Caco-2 (cell line): Measurements from ENCODE around the gene CERS6. TPM values are rescaled to one million over a fixed set of nuclear protein-coding genes. Genes with fewer than 3 reads are reported as not detected.
A peak's percentile ranks its signal among the peaks of the same experiment; 100 is the strongest.

Source experiments
- BruUV-seq: library from RNA; stranded (reverse); fragments of 400-500 nt; replicated peaks from 2 replicates; lab custom pipeline; 2021; lab: Mats Ljungman, UMichigan
- CTCF ChIA-PET: fragments of 300-600 bp; sonication (Branson Sonifier 250); formaldehyde crosslinking; loops from one replicate; lab custom pipeline; 2022; ENCODE audit warnings: antibody characterized with exemption; lab: Charles Lee
- POLR2A ChIA-PET: fragments of 300-600 bp; sonication (Branson Sonifier 250); formaldehyde crosslinking; loops from one replicate; lab custom pipeline; 2022; ENCODE audit warnings: antibody characterized with exemption; lab: Charles Lee
- DNase-seq, 2 experiments: peaks; one replicate each; pipeline versions ENCODE4 v3.0.0 to v3.0.0-alpha.2; 2020 to 2022
- H3K27me3 ChIP-seq: replicated peaks from 2 replicates; pipeline ENCODE4 v1.6.0; 2011; ENCODE audit warnings: low read length; ENCODE audit not compliant: control insufficient read depth, insufficient read depth
- H3K36me3 ChIP-seq: 2 replicates; pipeline ENCODE4 v1.5.1; 2011; ENCODE audit warnings: low read length; ENCODE audit not compliant: control insufficient read depth, insufficient read depth
- H3K4me1 ChIP-seq: fragments of 250-450 bp; sonication (Bioruptor Pico); 2 replicates; pipeline ENCODE4 v1.5.1; 2020; ENCODE audit warnings: mild to moderate bottlenecking
- H3K4me3 ChIP-seq: 2 replicates; pipeline ENCODE4 v1.5.1; 2011; ENCODE audit warnings: low read depth, mild to moderate bottlenecking, control low read depth, low read length
- H3K9me3 ChIP-seq: fragments of 250-450 bp; sonication (Bioruptor Pico); 2 replicates; pipeline ENCODE4 v1.5.1; 2020; ENCODE audit warnings: mild to moderate bottlenecking, moderate library complexity
- H3K27ac Mint-ChIP-seq: one replicate; pipeline ENCODE4 v1.8.0; 2022; ENCODE audit warnings: mixed read lengths; ENCODE audit not compliant: unreplicated experiment
- H3K27me3 Mint-ChIP-seq: one replicate; pipeline ENCODE4 v1.8.0; 2022; ENCODE audit warnings: mixed read lengths; ENCODE audit not compliant: insufficient read depth, unreplicated experiment
- H3K36me3 Mint-ChIP-seq: one replicate; pipeline ENCODE4 v1.8.0; 2022; ENCODE audit warnings: mild to moderate bottlenecking, mixed read lengths; ENCODE audit not compliant: insufficient read depth, unreplicated experiment
- H3K4me1 Mint-ChIP-seq: one replicate; pipeline ENCODE4 v1.8.0; 2022; ENCODE audit warnings: low read depth, mixed read lengths; ENCODE audit not compliant: unreplicated experiment
- H3K4me3 Mint-ChIP-seq: one replicate; pipeline ENCODE4 v1.8.0; 2022; ENCODE audit warnings: mild to moderate bottlenecking, moderate library complexity, mixed read lengths; ENCODE audit not compliant: unreplicated experiment
- H3K9me3 Mint-ChIP-seq: one replicate; pipeline ENCODE4 v1.8.0; 2022; ENCODE audit warnings: mixed read lengths; ENCODE audit not compliant: unreplicated experiment
- CTCF ChIP-seq, 2 experiments: fragments of 200-600 bp in 1 of 2; IDR thresholded peaks; 1 replicate in 1 of 2; 2 replicates in 1 of 2; pipeline versions ENCODE4 v1.5.1 to v1.8.0; 2011 to 2022; ENCODE audit warnings: antibody characterized with exemption in 1 of 2, control low read depth in 1 of 2, inconsistent platforms in 1 of 2, low read depth in 1 of 2, low read length in 1 of 2, mild to moderate bottlenecking in 1 of 2, moderate library complexity in 1 of 2; ENCODE audit not compliant: insufficient read depth in 1 of 2, severe bottlenecking in 1 of 2, unreplicated experiment in 1 of 2
- intact Hi-C: fragments of 100-400 bp; cut with micrococcal nuclease; formaldehyde crosslinking; loops from one replicate; pipeline ENCODE4 v1.10.0; 2022; ENCODE audit not compliant: unreplicated experiment
- total RNA-seq: library from RNA; stranded (reverse); gene quantifications from 2 replicates; pipeline ENCODE4 v1.2.3, GENCODE V29; 2022

CERS6 gene
- total RNA-seq, 1 experiment from 2014 or later: 32.7 TPM

DNA sequence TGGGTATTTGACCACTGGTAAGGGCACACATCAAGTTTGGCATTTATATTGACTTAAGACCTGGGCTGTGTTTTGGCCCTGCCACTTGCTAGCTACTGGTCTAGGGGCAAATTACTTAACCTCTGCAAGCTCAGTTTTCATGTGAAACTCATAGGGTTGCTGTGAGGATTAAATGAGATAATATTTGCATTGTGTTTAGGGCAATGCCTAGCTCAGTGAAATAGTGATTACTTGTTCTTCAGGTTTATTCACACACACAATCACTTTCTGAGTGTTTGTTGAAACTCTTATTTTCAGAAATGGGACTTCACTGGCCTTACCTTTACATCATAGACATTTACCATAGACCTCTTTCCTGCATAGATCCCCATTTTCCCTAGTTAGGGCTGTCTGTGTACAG is 12.3 kb downstream of the CERS6 start:
- no peak for TF ChIP-seq CTCF (IDR thresholded peaks at IDR 0.05; ENCODE audit: insufficient read depth in 1 of 2, low read depth in 1 of 2, low read length in 1 of 2, severe bottlenecking in 1 of 2, unreplicated experiment in 1 of 2)
- DNase-seq: no peak
- ChIA-PET CTCF (no interaction called here), POLR2A (no interaction called here)
- Histone ChIP-seq H3K4me3 (no peak overlapping the region), H3K36me3 (no peaks in the 10 kb centered on the region), H3K27me3 (no peaks in the 10 kb centered on the region), H3K9me3 (no peaks in the 10 kb centered on the region), H3K4me1 (peaks cover 52% of the 10 kb centered on the region)
- H3K9me3 Mint-ChIP-seq: peaks cover 8% of the 10 kb centered on the region
- H3K4me3 Mint-ChIP-seq: no peak overlapping the region
- no peak overlapping the region for H3K27ac Mint-ChIP-seq
- BruUV-seq: no TSS peak
- H3K4me1 Mint-ChIP-seq: peaks cover 83% of the 10 kb centered on the region
- H3K36me3 Mint-ChIP-seq: no peaks in the 10 kb centered on the region
- H3K27me3 Mint-ChIP-seq: no peaks in the 10 kb centered on the region
- intact Hi-C loops: no loop called here

DNA sequence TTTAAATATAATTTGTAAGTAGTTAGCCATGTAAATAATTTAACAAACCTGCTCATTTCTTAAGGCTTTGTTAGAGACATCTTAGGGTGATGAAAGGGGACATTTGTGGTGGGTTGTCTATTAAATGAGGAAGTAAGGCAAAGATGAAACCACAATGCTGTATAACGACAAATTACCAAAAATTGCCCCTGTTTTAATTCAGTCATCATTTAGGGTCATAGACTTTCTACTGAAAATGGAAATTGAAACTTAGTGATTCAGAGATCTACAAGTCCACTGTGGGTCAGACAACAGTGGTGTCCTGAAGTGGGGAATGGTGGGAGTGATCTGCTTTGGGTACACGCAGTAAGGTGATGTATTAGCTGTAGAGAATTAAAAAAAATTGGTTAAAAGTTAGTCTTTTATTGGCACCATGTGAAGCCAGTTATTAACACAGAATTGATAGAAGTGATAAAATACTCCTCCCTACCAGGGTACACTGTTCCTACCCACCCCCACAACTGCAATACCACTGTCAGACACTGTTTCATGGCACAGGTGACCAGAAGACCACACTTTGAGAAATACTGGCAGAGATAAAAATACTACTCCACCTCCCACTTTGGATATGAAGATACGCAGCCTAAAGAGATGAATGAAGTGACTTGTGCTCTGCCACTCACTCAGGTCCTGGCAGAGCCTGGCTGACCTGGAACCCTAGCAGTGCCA is 13.4 kb downstream of the CERS6 start:
- Histone ChIP-seq H3K4me1 (peaks cover 52% of the 10 kb centered on the region), H3K27me3 (no peaks in the 10 kb centered on the region), H3K36me3 (no peaks in the 10 kb centered on the region), H3K4me3 (no peak overlapping the region), H3K9me3 (no peaks in the 10 kb centered on the region)
- Mint-ChIP-seq H3K27me3 (no peaks in the 10 kb centered on the region), H3K27ac (no peak overlapping the region), H3K4me3 (no peak overlapping the region), H3K36me3 (no peaks in the 10 kb centered on the region), H3K9me3 (peaks cover 11% of the 10 kb centered on the region), H3K4me1 (peaks cover 81% of the 10 kb centered on the region)
- CTCF ChIA-PET: no interaction called here
- BruUV-seq: no TSS peak
- POLR2A ChIA-PET: no interaction called here
- no peak for TF ChIP-seq CTCF (IDR thresholded peaks at IDR 0.05; ENCODE audit: insufficient read depth in 1 of 2, low read depth in 1 of 2, low read length in 1 of 2, severe bottlenecking in 1 of 2, unreplicated experiment in 1 of 2)
- DNase-seq: no peak
- intact Hi-C loops: no loop called here

- POLR2A ChIA-PET: interaction anchor here (0.6 to 1.2 kb wide), 2 partner anchors 15 to 547 kb away, joined by 3 to 4 read pairs; partner anchors contain the start of gene CERS6
- H3K27me3 ChIP-seq: no peaks in the 10 kb centered on the region
- H3K4me1 Mint-ChIP-seq: peaks cover 70% of the 10 kb centered on the region
- H3K36me3 Mint-ChIP-seq: no peaks in the 10 kb centered on the region
- intact Hi-C loops: no loop called here
- H3K4me3 Mint-ChIP-seq: no peak overlapping the region
- no TSS peak for BruUV-seq
- H3K4me3 ChIP-seq: no peak overlapping the region
- CTCF ChIA-PET: no interaction called here
- TF ChIP-seq CTCF (IDR thresholded peaks at IDR 0.05; ENCODE audit: insufficient read depth in 1 of 2, low read depth in 1 of 2, low read length in 1 of 2, severe bottlenecking in 1 of 2, unreplicated experiment in 1 of 2): no peak
- no peaks in the 10 kb centered on the region for H3K9me3 ChIP-seq
- H3K4me1 ChIP-seq: peaks cover 44% of the 10 kb centered on the region
- DNase-seq: peak in 1 of 2 experiments; percentile 28
- no peaks in the 10 kb centered on the region for H3K27me3 Mint-ChIP-seq
- H3K9me3 Mint-ChIP-seq: peaks cover 11% of the 10 kb centered on the region
- peak overlapping the region; percentile 26 for H3K27ac Mint-ChIP-seq
- H3K36me3 ChIP-seq: no peaks in the 10 kb centered on the region
Measured at GRCh38 chr2:168470320-168471162, 14.5 kb downstream of the CERS6 start.
